Measurements from ENCODE around the gene CST11.

Gene CST11

GRCh38 chr20:23414526-23415188, 38.0 kb downstream of the CST11 start:
- no peak for TF ChIP-seq YY1 (IDR thresholded peaks at IDR 0.05; ENCODE audit: low read depth)
- TF ChIP-seq ZBTB7A (IDR thresholded peaks at IDR 0.05; ENCODE audit: low read depth): no peak
- no peak for TF ChIP-seq EP300 (IDR thresholded peaks at IDR 0.05; ENCODE audit: borderline replicate concordance)
- TF ChIP-seq TAF1 (IDR thresholded peaks at IDR 0.05; ENCODE audit: low read depth): no peak
- TF ChIP-seq CEBPB (IDR thresholded peaks at IDR 0.05): no peak
- TF ChIP-seq USF1 (IDR thresholded peaks at IDR 0.05): no peak
- TF ChIP-seq NFIC (IDR thresholded peaks at IDR 0.05): no peak
- TF ChIP-seq EGR1 (IDR thresholded peaks at IDR 0.05): no peak
- TF ChIP-seq TCF12 (IDR thresholded peaks at IDR 0.05; ENCODE audit: low read depth): no peak
- no peak for TF ChIP-seq FOXM1 (IDR thresholded peaks at IDR 0.05; ENCODE audit: borderline replicate concordance, low read depth)
- TF ChIP-seq CREB1 (IDR thresholded peaks at IDR 0.05; ENCODE audit: low read depth): no peak
- no peak for TF ChIP-seq RAD21 (IDR thresholded peaks at IDR 0.05; ENCODE audit: low read depth)
- no peak for TF ChIP-seq TEAD4 (IDR thresholded peaks at IDR 0.05)
- no peak for TF ChIP-seq REST (IDR thresholded peaks at IDR 0.05; ENCODE audit: low read depth)
- no peak for TF ChIP-seq MAX (IDR thresholded peaks at IDR 0.05)

- TF ChIP-seq FOXM1 (IDR thresholded peaks at IDR 0.05; ENCODE audit: borderline replicate concordance, low read depth) (no peak), NFIC (IDR thresholded peaks at IDR 0.05) (no peak), TEAD4 (IDR thresholded peaks at IDR 0.05) (no peak), TAF1 (IDR thresholded peaks at IDR 0.05; ENCODE audit: low read depth) (no peak), YY1 (IDR thresholded peaks at IDR 0.05; ENCODE audit: low read depth) (no peak), USF1 (IDR thresholded peaks at IDR 0.05) (no peak), MAX (IDR thresholded peaks at IDR 0.05) (no peak)
These were observed 38.7 kb downstream of the CST11 start for GRCh38 chr20:23413862-23414422.

GRCh38 chr20:23412026-23412425, 40.6 kb downstream of the CST11 start:
- TF ChIP-seq MAX (IDR thresholded peaks at IDR 0.05) (no peak), ZBTB7A (IDR thresholded peaks at IDR 0.05; ENCODE audit: low read depth) (no peak), EGR1 (IDR thresholded peaks at IDR 0.05) (no peak), EP300 (IDR thresholded peaks at IDR 0.05; ENCODE audit: borderline replicate concordance) (no peak), TAF1 (IDR thresholded peaks at IDR 0.05; ENCODE audit: low read depth) (no peak), TEAD4 (IDR thresholded peaks at IDR 0.05) (no peak), NFIC (IDR thresholded peaks at IDR 0.05) (no peak), USF1 (IDR thresholded peaks at IDR 0.05) (no peak), CEBPB (IDR thresholded peaks at IDR 0.05) (no peak), TCF12 (IDR thresholded peaks at IDR 0.05; ENCODE audit: low read depth) (no peak), REST (IDR thresholded peaks at IDR 0.05; ENCODE audit: low read depth) (no peak), CREB1 (IDR thresholded peaks at IDR 0.05; ENCODE audit: low read depth) (no peak)

- TF ChIP-seq CEBPB (IDR thresholded peaks at IDR 0.05) (no peak), ZBTB7A (IDR thresholded peaks at IDR 0.05; ENCODE audit: low read depth) (no peak), MAX (IDR thresholded peaks at IDR 0.05) (no peak)
These were observed 41.6 kb downstream of the CST11 start for GRCh38 chr20:23410916-23411695.

GRCh38 chr20:23409800-23410199, 42.9 kb downstream of the CST11 start:
- TF ChIP-seq MAX (IDR thresholded peaks at IDR 0.05) (no peak), EP300 (IDR thresholded peaks at IDR 0.05; ENCODE audit: borderline replicate concordance) (no peak), EGR1 (IDR thresholded peaks at IDR 0.05) (no peak), ZBTB7A (IDR thresholded peaks at IDR 0.05; ENCODE audit: low read depth) (no peak), CEBPB (IDR thresholded peaks at IDR 0.05) (no peak), RAD21 (IDR thresholded peaks at IDR 0.05; ENCODE audit: low read depth) (no peak)
